NCI-H2227 treated with DMSO at 0.1 percent for 48 hours (cell line): Measurements from ENCODE around the gene NOC2L.

Experiments used
- DNase-seq: peaks from one replicate; lab custom pipeline; 2025; lab: John Stamatoyannopoulos, UW

The NOC2L gene

GRCh38 chr1:942864-943533, 16.1 kb downstream of the NOC2L start:
- DNase-seq, result peak; percentile 34

GRCh38 chr1:942411-942821, 16.6 kb downstream of the NOC2L start:
- no peak for DNase-seq

DNA sequence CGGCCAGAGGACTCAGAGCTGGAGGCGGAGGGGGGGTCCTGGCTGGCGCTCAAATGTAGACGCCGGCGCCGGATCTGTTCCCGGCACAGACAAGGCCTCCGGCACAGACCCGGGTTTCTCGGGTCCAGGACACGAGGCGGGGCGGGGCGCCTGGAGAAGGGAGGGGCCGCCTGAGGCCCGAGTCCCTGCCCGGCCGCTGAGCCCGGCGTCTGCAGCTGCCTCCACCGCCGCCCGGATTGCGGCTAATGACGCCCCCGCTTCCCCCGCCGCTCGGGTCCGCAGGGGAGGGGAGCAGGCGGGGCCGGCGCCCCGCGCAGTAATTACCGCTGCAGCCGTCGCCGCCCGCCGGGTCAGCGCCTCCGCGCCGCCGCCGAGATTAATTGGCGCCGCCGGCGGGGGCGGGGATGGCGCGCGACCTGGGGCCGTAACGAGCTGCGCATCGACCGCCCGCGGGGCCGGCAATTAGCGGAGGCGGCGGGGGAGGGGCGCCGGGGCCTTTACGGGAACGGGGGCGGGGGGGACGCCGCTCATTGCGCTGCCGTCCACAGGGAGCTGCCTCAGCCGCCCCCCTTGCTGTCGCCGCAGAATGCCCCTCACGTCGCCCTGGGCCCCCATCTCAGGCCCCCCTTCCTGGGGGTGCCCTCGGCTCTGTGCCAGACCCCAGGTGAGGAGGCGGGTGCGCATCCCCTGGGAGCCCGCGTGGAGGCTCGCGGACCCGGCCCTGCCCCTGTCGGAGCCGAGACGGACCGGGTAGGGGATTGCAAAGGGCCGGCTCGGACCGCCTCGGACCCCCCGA, 17.3 kb downstream of the NOC2L start:
- DNase-seq, result peak; percentile 90

- DNase-seq, result no peak
Observed at GRCh38 chr1:941015-941587, 18.0 kb downstream of the NOC2L start.

DNA sequence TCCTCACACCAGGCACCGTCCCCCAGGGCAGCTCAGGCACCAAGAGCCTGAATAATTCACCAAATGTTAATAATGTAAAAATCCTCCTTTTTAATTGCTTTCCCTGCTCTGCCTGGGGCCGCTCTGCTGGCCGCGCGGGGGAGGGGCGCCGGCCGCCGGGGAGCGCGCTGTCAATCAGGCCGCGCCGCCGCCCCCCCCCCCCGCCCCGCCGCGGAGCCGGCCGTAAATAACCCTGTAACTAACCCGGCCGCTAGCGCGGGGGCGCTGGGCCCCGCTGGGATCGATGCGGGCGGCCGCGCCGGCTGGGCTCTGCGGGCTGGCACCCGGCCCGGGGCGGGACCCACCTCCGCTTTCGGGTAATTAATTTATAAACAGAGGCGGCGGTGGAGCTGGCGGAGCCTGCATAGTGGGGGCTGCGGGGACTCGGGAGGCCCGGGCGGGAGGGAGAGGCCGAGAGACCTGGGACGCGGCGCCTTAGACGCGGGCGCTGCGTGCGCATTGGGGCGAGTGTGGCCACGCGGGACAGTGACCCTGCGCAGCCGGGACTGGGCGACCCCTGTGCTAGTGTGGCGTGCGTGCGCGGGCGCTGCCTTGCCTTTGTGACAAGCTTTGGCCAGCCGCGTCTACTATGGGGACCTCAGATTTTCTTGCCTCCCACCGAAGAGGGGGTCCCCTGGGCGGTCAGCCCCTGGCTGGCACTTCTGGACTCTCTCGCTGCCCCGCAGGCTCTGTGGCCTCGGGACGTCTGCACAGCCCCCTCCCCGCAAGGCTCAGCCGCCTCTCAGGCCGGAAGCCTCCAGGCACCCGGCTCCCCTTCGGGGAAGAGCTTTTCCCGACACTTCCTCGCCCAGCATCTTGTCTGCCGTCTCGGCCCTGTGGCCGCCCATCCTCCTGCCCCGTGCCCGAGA, 18.7 kb downstream of the NOC2L start:
- DNase-seq, result peak; percentile 82

- no peak for DNase-seq
Observed at GRCh38 chr1:939511-940106, 19.4 kb downstream of the NOC2L start.

- DNase-seq, result no peak
Observed at GRCh38 chr1:938711-939489, 20.2 kb downstream of the NOC2L start.

DNA sequence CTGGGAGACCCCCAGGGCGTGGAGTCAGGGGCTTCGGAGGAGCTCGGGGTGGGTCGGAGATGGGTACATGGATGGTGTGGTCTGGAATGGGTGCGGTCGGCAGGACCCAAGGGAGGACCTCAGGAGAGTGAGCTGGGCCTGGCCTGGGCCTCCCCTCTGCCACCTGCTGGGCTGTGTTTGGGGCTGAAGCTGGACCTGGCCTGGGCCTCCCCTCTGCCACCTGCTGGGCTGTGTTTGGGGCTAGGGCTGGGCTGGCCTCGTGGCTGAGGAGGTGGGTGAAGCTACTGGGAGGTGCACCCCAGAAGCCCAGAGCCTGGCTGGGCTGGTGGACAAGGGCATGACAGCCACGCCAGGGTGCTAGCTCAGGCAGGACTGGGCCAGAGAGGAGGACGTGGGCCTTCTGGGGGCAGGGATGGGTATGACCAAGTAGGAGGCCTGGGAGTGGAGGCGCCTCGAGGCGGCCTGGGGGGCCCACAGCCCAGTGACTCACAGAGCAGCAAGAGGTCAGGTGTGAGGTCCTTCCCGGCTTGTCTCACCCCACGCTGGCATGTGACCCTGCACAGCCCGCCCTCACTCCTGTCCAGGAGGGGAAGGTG, 20.9 kb downstream of the NOC2L start:
- DNase-seq, result no peak

DNA sequence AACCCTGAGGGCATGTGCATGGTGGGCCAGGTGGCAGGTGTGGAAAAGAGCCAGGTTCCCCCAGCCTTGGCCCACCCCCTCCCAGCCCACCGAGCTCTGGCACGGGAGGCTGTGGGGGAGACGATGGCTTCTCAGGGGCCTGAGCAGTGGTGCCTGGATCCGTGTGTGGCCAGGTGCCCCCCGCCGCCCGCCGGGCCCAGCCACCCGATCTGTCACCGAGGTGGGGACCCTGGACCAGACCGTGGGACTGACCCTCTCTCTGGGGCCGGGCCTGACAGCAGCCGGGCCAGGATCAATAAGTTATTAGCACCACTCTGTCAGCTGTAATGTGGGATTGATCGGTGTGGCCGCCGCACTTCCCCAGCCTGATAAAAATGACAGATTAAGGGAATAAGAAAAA, 21.5 kb downstream of the NOC2L start:
- no peak for DNase-seq

- no peak for DNase-seq
Observed at GRCh38 chr1:936348-937264, 22.4 kb downstream of the NOC2L start.

- DNase-seq, result peak; percentile 85
Observed at GRCh38 chr1:935751-936231, 23.3 kb downstream of the NOC2L start.

GRCh38 chr1:934991-935750, 23.9 kb downstream of the NOC2L start:
- DNase-seq, result no peak

DNA sequence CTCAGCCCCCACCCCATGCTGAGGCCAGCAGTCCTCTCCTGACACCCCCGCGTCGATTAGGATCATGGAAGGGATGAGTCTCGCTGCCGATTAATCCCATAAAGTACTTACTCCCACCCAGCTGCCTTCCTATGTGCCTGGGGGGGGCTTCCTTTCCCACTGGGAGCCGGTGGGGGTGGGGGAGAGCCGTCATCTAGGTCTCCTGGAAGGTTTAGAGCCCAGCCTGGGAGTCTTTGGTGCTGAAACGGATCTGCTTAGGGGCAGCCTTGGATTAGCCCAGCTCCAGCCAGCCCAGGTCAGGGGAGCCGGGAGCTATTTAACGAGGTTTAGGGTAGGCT, 25.5 kb downstream of the NOC2L start:
- DNase-seq, result no peak

- no peak for DNase-seq
Observed at GRCh38 chr1:932776-933602, 26.1 kb downstream of the NOC2L start.

- DNase-seq, result no peak
Observed at GRCh38 chr1:932173-932510, 26.9 kb downstream of the NOC2L start.

DNA sequence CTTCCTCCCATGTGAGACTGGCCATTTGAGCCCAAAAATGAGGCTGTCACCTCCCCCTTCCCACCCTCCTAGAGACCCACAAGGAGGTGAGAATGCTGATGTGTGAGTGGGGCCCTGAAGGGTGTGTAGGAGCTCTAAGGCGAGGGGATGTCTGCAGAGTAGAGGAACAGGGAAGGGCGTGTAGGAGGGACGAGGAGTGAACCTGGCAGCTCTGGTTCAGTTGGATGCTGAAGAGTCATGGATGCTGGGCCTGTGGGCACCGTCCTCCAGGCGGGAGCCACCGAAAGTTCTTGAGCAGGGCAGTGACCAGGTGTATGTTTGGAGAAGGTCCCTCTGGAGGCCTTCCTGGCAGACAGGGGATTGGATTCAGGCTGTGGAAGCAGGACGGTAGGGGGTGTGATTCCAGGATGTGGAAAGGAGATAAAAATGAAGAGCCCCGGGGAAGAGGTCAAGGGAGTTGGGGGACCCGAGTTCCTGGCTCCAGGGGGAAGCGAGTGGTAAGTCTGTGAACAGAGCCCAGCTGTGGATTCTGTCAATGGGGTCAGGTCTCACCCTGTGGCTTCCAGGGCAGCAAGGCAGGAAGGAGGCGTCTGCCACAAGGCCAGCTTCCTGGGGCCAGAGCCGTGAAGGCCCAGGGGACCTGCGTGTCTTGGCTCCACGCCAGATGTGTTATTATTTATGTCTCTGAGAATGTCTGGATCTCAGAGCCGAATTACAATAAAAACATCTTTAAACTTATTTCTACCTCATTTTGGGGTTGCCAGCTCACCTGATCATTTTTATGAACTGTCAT, 27.5 kb downstream of the NOC2L start:
- DNase-seq, result no peak

DNA sequence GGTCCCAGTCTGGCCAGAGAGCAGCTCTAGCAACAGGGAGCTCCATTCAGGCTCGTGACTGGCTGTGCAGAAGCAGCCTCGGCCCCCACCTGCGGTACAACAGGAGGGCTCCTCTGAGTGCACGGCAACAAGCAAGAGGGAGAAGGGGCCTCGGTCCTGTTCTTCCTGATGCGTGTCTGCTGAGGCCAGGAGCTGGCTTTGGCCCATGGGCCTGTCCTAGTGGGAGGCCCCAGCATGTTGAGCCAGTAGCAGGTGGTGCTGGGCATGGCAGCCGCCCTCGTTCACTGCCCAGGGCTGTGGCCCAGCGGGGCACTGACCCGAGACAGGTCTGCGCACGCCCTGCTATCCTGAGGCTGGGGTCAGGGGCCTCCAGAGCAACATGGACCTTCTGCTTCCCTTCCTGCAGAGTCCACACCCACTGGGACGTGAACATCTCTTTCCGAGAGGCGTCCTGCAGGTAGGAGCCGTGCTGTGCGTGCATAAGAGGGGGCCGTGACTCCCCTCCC, 28.4 kb downstream of the NOC2L start:
- no peak for DNase-seq
